ENCODE measurements around the gene CNTN1.

The CNTN1 gene

GRCh38 chr12:40691913-40692764 lies at the start of gene CNTN1:
TSS of gene CNTN1 (plus strand) at chr12:40692439.
- no peak for DNase-seq (ENCODE audit: low read depth in 2 of 3, low spot score in 2 of 3)

- no peak for DNase-seq (ENCODE audit: low read depth in 2 of 3, low spot score in 2 of 3)
These were observed 48.7 kb upstream of the CNTN1 start for GRCh38 chr12:40643506-40643905.

GRCh38 chr12:40643976-40644375 lies 48.3 kb upstream of the CNTN1 start:
- no peak for DNase-seq (ENCODE audit: low read depth in 2 of 3, low spot score in 2 of 3)

DNA sequence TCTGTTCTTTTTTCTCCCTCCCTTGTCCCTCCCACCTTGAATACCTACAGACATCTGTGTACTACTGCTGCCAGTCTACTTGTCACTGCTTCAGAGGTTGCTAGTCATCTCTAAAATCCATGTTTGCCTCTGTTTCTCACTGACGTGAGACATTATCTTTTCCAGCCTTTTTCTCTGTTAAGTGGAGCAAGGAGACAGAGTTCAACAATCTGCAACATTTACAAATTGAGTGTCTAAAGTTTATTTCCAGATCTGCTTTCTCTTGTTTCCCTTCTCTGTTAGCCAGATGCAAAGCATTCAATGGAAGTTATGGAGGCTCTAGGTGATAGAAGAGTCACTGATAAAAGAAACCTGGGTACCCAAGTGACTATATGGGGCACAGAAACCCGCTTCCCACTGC lies 47.5 kb upstream of the CNTN1 start:
- no peak for DNase-seq (ENCODE audit: low read depth in 2 of 3, low spot score in 2 of 3)

- DNase-seq (ENCODE audit: low read depth in 2 of 3, low spot score in 2 of 3) = no peak
These were observed 46.9 kb upstream of the CNTN1 start for GRCh38 chr12:40645361-40645760.

GRCh38 chr12:40646456-40646855 lies 45.8 kb upstream of the CNTN1 start:
- no peak for DNase-seq (ENCODE audit: low read depth in 2 of 3, low spot score in 2 of 3)

- no peak for DNase-seq (ENCODE audit: low read depth in 2 of 3, low spot score in 2 of 3)
These were observed 45.3 kb upstream of the CNTN1 start for GRCh38 chr12:40646911-40647310.

- no peak for DNase-seq (ENCODE audit: low read depth in 2 of 3, low spot score in 2 of 3)
These were observed 44.6 kb upstream of the CNTN1 start for GRCh38 chr12:40647651-40648050.

DNA sequence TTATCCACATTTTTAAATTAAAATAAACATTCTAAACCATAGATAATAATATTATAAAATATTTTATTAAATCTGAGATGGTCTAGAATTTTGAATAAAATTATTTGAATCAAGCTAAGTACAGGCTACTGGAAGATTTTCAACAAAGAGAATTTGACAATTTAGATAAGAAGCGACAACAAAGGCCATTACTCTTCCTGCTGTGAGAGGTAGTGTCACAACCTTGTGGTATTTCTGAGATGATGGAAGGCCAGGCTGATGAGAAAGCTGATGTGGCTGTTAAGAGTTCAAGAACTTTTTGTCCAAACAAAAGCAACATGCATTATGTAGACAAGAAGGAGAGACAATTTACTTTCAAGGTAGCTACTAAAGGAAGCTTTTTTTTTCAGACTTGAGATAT lies 43.7 kb upstream of the CNTN1 start:
- no peak for DNase-seq (ENCODE audit: low read depth in 2 of 3, low spot score in 2 of 3)

DNA sequence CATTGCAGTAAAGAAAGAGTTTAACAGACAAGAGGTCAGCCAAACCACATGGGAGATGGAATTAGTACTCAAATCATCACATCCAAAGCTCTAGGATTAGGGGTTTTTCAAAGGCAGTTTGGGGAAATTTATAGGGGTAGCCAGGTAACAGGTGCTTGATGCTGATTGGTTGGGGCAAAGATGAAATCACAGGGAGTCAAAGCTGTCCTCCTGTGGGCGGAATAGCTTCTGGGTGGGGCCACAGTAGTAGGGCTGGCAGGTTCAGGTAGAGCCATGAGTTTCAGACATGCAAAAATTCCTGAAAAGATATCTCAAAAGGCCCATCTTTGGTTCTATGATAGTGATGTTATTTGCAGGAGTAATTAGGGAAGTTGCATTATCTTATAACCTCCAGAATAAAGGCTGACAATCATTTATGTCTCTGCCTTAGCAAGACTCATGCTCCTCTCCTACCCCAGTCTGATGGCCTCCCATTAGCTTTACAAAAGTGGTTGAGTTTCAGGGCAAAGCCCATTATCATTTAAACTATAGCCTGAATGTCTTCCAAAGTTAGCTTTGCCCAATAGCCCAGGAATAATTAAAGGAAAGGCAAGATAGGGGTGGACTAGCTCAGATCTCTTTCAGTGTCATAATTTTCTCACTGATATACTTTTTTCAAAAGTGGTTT lies 42.1 kb upstream of the CNTN1 start:
- no peak for DNase-seq (ENCODE audit: low read depth in 2 of 3, low spot score in 2 of 3)

- no peak for DNase-seq (ENCODE audit: low read depth in 2 of 3, low spot score in 2 of 3)
These were observed 36.8 kb upstream of the CNTN1 start for GRCh38 chr12:40655451-40655850.

DNA sequence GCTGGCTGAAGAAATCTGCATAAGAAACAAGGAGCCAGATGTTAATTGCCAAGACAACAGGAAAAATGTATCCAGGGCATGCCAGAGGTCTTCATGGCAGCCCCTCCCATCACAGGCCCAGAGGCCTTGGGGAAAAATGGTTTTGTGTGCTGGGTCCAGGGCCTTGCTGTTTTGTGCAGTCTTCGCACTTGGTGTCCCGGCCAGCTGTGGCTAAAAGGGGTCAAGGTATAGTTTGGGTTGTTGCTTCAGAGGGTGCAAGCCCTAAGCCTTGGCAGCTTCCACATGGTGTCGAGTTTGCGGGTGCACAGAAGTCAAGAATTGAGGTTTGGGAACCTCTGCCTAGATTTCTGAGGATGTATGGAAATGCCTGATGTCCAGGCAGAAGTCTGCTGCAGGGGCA lies 29.9 kb upstream of the CNTN1 start:
- no peak for DNase-seq (ENCODE audit: low read depth in 2 of 3, low spot score in 2 of 3)

GRCh38 chr12:40663781-40664180 lies 28.5 kb upstream of the CNTN1 start:
- DNase-seq (ENCODE audit: low read depth in 2 of 3, low spot score in 2 of 3) = no peak

DNA sequence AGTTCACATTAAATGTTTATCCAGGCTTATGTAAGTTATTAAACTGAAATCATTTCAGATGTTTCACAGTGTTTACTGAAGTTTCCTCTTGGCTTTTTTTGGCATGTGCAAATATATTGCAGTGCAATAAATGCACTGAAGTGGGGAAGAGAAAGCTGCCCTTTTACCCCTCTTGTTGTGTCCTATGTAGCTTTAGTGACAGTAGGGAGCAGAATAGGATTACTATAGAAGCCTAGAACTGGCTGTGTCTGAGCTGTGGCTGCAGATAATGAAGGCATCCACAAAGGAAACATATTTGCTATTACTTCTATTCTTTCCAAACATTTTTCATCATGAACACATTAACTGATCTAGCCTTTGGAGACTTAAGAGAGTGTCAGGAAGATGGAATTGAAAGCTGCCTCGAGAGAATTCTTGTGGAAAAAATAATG lies 24.1 kb upstream of the CNTN1 start:
- DNase-seq (ENCODE audit: low read depth in 2 of 3, low spot score in 2 of 3) = no peak

- DNase-seq (ENCODE audit: low read depth in 2 of 3, low spot score in 2 of 3) = no peak
These were observed 19.4 kb upstream of the CNTN1 start for GRCh38 chr12:40672741-40673271.

- DNase-seq (ENCODE audit: low read depth in 2 of 3, low spot score in 2 of 3) = no peak
These were observed 11.1 kb upstream of the CNTN1 start for GRCh38 chr12:40681148-40681547.

- no peak for DNase-seq (ENCODE audit: low read depth in 2 of 3, low spot score in 2 of 3)
These were observed 7.3 kb upstream of the CNTN1 start for GRCh38 chr12:40684986-40685385.

DNA sequence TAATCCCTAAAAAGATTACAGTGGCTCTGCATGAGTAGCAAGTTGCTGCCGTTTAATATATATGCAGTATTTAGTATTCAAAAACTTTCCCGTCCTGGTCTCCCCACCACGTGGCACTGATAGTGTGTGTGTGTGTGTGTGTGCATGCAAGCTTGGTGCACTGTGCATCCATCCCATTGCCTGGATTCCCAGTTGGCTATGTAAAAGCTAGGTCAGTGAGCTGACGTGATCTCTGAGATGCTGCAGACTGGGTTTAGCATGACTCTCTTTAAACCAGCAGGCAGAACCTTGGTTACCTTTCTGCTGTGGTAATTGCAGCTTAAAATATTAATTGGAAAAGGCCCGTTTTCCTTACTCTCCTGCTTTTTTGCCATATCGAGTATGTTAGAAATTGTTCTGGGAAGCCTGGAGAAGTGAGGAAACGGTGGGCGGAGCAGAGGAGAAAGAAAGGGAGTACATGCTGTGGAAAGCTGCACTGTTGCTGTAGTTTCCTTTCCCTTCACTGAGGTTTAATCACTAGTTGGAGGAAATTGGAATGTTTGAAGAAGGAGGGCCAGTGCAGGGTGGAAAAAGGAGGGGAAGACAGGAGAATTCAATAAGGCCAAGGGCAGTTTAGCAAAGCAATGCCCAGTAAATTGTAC lies 4.0 kb upstream of the CNTN1 start:
- DNase-seq (ENCODE audit: low read depth in 2 of 3, low spot score in 2 of 3) = no peak

DNA sequence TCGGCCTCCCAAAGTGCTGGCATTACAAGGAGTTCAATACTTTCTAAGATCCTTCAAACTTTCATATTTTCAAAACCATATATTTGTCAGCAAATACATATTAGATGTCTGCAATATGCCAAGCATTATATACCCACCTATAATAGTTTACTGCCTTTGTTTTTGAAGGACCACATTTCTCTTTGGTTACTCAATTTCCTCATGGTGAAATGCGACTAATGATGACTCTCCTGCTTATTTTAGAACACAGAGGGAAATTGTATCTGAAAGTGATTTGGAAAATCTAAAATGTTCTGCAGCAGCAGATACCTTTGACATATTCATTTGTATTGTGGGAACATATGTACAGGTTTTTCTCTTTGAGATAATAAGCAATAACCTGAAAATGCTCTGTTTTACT lies 2.7 kb upstream of the CNTN1 start:
- DNase-seq (ENCODE audit: low read depth in 2 of 3, low spot score in 2 of 3) = no peak

GRCh38 chr12:40692765-40693206 lies 547 bp downstream of the CNTN1 start:
- DNase-seq (ENCODE audit: low read depth in 2 of 3, low spot score in 2 of 3) = no peak

DNA sequence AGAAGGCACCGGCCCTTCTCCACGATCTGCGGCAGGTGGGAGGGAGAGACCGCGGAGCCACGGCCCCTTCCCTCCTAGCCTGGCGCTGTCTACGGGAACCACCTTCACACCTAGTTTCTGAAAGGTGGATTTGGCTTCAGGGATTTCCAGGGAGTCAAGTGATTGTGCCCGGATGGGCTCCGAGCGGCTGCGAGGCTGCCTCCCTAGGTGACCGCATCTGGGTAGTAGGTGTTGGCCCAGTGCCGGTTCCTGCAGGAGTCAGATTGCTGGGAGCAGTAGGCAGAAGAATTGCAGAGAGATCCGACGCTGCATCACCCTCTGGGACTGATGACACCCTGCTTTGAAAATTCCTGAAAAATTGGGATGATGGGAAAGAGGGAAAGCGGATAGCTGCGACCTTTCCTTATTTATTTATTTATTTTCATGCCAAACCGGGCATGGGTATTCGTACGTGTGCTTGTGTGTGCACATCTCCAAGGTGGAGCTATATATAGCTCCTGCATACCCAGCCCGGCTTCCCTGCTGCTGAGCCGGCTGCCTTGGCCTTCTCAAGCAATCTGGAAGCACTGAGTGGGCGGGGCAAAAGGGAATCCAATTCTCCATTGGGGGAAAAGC lies 1.1 kb downstream of the CNTN1 start:
- DNase-seq (ENCODE audit: low read depth in 2 of 3, low spot score in 2 of 3) = no peak
